ENCODE results near the gene SLC34A1.

SLC34A1 gene

DNA sequence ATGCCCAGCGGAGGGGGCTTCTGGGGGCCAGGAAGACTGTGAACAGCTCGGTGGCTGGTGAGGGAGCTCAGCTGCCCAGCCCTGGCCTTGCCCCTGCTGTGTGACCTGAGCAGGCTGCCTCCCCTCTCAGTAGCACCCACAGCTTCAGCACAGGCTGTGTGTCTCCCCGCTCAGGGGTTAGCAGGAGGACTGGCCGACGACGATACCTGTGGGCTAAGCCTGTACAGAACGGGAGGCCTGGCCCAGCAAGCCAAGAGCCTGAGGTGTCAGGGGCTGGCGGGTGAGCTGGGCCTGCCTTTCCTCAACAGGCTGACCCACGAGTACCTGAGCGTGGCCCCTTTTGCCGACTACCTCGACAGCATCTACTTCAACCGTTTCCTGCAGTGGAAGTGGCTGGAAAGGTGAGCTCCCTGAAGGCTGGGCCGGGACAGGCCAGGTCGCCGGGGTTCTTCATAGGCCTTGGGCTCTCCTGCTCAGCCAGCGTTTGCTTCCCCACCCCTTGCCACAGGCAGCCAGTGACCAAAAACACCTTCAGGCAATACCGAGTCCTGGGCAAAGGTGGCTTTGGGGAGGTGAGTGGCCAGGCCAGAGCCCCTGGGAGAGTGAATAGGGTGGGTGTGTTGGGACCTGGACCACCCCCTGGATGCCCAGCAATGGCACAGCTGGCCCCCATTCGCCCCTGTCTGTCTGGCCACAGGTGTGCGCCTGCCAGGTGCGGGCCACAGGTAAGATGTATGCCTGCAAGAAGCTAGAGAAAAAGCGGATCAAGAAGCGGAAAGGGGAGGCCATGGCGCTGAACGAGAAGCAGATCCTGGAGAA lies 48.8 kb downstream of the SLC34A1 start:
- DNase-seq (ENCODE audit: low spot score), result no peak
- TF ChIP-seq CTCF (IDR thresholded peaks at IDR 0.05; ENCODE audit: extremely low read depth, missing control alignments), result no peak

- no peak for TF ChIP-seq CTCF (IDR thresholded peaks at IDR 0.05; ENCODE audit: extremely low read depth, missing control alignments)
- no peak for DNase-seq (ENCODE audit: low spot score)
These were observed 49.5 kb downstream of the SLC34A1 start for GRCh38 chr5:177433658-177434217.

- no peak for DNase-seq (ENCODE audit: low spot score)
These were observed 50.2 kb downstream of the SLC34A1 start for GRCh38 chr5:177434437-177434836.

GRCh38 chr5:177434942-177435738 lies 50.9 kb downstream of the SLC34A1 start:
- DNase-seq (ENCODE audit: low spot score), result no peak
- no peak for TF ChIP-seq CTCF (IDR thresholded peaks at IDR 0.05; ENCODE audit: extremely low read depth, missing control alignments)

More at GRCh38 chr5:177434437-177434836, 50.2 kb downstream of the SLC34A1 start:
- TF ChIP-seq CTCF (IDR thresholded peaks at IDR 0.05; ENCODE audit: extremely low read depth, missing control alignments), result no peak

DNA sequence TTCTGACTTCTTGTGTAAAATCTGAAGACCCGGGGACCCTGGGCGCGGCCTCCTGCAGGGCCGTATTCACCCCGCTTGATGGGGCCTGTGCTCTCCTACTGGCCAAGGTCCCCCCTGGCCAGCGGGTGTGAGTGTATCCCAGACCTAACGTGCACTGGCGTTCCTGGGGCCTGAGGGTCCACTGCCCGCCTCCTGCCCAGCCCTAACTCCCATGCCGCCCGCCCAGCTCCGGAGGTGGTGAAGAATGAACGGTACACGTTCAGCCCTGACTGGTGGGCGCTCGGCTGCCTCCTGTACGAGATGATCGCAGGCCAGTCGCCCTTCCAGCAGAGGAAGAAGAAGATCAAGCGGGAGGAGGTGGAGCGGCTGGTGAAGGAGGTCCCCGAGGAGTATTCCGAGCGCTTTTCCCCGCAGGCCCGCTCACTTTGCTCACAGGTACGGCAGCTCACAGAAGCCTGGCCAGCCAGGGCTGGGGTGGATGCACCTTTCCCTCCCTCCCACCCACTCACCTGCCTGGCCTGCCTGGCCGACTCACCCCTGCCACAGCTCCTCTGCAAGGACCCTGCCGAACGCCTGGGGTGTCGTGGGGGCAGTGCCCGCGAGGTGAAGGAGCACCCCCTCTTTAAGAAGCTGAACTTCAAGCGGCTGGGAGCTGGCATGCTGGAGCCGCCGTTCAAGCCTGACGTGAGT lies 51.8 kb downstream of the SLC34A1 start:
- no peak for TF ChIP-seq CTCF (IDR thresholded peaks at IDR 0.05; ENCODE audit: extremely low read depth, missing control alignments)
- DNase-seq (ENCODE audit: low spot score), result no peak

- TF ChIP-seq CTCF (IDR thresholded peaks at IDR 0.05; ENCODE audit: extremely low read depth, missing control alignments), result no peak
These were observed 53.4 kb downstream of the SLC34A1 start for GRCh38 chr5:177437623-177438022.

More at GRCh38 chr5:177437623-177438022, 53.4 kb downstream of the SLC34A1 start:
- DNase-seq (ENCODE audit: low spot score), result no peak
